NCI-H69 (cell line): ENCODE measurements around the gene TMEM95.

ENCODE experiments used
- DNase-seq: peaks from one replicate; lab custom pipeline; 2025; lab: John Stamatoyannopoulos, UW

The TMEM95 gene

GRCh38 chr17:7355053-7355452 is at the start of gene TMEM95:
TSS of gene TMEM95 (plus strand) at chr17:7355156. CDS start at chr17:7355205, 49 bp downstream.
- peak; percentile 25 for DNase-seq

GRCh38 chr17:7306911-7307685 is 47.9 kb upstream of the TMEM95 start, which contains the start of gene EIF5A:
TSS of gene EIF5A (plus strand) at chr17:7307628. CDS start at chr17:7309636, 2,008 bp downstream.
- DNase-seq = peak; percentile 98

DNA sequence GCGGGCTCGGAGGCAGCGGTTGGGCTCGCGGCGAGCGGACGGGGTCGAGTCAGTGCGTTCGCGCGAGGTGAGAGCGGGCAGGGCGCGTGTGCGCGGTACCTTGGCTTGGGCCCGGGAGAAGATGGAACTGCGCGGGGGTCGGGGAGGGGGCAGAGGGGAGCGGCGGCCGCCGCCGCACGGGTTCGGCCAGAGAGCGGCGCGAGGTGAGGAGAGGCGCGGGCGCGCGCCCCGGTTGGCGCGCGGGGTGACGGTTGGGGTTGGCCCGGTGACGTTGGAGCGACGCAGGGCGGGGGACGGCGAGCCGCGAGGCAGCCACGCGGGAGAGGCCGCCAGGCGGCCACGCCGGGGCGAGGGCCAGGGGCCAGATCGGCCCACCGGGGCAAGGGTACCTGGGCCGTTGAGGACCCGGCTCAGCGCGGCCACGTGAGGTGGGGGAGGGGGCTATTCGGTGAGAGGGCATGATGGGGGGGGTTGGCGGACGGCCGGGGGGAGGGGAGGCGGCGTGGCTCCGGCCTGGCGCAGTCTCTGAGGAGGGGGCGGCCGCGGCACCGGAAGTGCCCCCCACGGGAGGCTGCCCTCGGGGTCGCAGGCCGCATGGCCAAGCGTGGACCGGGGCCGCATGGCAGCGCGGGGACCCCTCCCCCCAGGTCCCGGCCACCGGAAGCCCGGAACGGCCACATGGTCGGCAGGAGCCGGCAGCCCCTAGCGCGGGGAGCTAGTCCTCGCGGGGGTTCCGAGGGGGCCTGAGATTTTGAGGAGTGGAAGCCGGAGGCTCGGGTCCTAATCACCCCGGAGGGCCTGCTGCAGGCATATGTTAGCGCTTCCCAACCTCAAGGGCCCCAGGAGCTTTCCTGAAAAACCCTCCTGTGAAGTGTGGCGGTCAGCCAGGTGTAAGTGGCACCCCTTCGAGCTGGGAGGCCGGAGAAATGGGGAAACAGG is 47.0 kb upstream of the TMEM95 start:
- peak; percentile 65 for DNase-seq

DNA sequence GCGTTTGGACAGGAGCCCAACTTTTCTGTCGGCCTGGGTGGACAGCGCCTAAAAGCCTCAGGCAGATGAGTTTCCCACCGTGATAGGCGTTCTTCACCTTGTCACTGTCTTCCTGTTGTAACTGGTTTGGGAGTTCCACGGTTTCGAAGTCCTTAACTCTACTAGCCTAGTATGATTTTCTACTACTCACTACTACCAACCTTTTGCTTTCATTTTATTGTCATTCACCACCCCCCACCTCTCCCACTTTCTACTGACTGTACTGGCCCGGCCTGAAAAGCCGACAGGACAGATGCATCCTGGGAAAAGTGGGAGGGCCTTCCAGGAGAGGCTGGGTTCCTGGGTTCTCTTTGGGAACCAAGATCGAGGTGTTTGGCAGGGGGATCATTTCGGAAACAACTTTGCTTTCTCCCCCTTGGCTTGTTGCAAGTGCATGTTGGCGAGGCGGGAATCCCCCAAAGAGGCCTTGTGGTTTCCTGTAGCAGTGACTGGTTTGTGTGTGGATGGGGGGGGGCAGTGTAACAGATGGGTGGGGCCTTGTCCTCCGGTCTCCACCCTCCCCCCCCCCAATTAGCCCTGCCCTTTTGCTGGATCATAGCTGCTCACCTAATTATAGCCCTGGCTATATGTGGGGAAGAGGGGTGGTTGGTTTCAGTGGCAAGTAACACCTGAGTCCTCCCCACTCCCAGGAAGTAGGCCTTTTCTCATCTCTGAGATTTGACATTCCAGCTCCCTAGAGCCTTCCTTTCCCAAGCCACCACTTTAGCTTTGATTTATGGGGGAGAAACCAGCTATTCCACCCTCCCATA is 46.1 kb upstream of the TMEM95 start:
- peak; percentile 80 for DNase-seq

GRCh38 chr17:7309628-7310027 is 45.3 kb upstream of the TMEM95 start:
- DNase-seq = no peak

GRCh38 chr17:7311110-7311705 is 43.7 kb upstream of the TMEM95 start:
- no peak for DNase-seq

DNA sequence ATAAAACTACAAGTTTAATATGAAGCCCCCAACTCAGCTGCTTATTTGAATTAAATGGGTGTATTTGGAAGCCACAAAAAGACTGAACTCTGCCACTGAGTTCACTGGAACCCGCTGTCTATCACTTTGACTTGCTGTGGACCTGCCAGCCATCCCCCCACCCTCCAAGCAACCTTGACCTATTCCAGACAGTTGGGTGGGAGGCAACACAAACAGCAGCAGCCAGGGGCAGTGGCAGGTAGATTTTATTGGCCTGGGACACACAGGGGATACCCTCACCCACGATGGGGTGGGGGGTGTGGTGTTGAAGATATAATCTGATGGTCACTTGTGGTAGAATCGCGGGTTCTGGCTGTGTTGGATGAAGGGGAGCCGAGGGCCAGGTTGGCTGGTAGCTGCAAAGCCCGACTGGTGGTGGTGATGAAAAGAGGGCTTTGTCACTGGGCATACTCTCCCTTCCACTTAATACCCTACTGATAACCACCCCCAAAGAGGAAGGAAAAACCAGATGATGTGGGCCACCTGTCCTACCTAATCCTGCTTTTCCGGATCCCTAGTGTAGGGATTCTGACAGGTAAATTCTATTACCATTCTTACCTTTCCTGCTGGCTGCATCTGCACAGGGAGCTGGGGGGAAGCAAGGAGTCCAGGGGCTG is 42.4 kb upstream of the TMEM95 start:
- no peak for DNase-seq

DNA sequence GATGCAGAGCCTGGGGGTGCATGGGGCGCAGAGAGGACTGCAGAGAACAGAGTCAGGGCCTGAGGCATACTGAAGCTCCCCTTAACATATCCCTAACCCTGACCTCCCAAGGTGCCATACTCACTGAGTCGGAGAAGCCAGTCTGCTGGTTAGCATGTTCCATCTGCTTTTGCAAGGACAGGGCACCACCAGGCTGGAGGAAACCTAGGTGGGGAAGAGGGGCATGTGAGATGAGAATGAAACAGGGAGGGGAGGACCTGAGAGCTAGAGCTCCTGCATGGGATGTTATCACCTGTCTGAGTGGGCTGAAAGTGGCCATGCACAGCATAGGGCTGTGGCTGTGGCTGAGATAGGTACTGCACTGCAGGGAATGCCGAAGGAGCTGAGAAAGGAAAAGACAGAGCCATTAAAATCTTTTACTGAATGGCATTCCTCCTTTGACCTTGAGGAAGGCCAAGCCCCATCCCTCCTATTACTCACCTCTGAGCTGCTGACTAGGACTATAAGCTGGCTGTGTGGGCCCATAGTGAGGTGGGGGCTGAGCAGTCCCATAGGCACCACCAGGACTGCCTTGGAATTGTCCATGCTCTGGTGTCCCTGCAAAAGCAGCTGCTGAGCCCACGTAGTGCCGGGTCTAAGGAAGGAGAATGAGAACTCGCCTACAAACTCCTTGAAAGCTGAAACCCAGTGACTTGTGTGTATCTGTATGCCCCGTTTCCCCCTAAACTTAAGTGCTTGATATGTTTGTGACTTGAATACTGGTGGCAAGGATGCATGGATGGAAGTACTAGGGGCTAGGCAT is 41.7 kb upstream of the TMEM95 start:
- no peak for DNase-seq

- DNase-seq = no peak
Observed at GRCh38 chr17:7313890-7314718, 40.9 kb upstream of the TMEM95 start.

DNA sequence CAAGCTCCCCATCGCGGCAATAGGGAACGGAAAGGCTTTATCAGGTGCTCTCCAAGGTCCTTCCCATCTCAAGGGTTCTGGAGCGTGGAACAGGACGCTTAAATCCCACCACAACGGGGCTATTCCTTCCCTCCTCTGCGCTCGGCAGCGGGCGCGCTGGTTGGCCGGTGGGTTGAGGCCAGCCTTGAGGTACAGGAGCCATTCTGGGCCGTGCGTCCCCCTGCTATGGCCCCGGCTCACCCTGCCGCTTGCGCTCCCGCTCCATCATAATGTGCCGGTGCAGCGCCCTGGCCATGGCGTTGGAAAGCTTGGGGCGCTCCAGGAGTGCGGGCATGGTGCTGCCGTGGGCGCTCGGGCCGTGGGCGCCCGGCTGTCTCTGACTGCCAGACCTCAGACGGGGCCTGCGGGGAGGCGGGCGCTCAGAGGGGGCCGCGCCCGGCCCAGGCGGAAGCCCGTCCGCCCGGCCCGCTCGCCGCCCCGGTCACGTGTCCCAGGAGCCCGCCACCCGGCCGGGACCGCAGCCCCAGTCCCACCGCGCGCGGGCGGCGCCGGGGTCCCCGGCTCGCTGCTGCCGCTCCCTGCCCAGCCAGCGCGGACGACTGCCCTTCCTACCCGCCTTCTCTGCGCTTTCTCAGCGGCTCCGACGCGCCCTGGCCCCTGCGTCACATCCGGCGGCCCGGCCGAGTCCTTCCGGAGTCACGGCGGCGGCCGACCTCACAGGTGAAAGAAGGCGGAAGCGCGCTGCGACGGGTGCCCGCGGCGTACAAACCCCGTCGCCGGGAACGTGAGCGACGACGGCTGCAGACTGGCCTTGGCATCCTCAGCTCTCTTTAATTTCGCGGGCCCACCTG is 40.0 kb upstream of the TMEM95 start, which contains the start of gene GPS2:
TSS of gene GPS2 (minus strand) at position 642 of the 851 bp plus-strand sequence. CDS start at position 334, 308 bp downstream.
- DNase-seq = peak; percentile 88

- DNase-seq = no peak
Observed at GRCh38 chr17:7315570-7316235, 39.3 kb upstream of the TMEM95 start.

DNA sequence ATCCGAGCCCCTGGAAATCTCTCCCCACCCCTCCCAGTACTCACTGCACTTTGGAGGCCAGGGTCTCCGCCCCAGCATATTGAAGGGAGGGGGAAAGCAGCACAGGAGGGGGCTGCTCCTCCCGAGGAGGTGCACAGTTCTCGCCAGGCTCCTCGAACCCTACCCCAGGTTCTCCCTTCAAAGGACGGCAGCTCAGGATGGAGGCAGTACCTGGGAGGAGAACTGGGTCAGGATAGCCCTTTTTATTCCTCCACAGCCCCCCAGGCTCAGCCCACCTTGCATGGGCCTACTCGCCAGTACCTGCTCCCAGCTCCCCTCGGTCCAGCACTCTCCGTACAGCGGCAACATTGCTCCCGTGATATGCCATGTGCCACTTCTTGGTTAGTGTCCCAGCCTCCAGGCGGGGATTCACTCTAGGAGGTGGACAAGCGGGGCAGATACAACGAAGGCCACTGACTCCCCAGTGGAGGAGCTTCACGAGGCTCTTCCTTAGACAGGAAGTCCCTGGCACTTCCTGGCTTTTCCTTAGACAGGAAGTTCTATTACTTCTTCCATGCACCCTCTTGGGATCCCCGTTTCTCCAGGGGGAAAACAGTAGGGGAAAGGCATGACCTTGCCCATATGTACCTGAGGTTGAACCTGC is 37.7 kb upstream of the TMEM95 start:
- DNase-seq = no peak

DNA sequence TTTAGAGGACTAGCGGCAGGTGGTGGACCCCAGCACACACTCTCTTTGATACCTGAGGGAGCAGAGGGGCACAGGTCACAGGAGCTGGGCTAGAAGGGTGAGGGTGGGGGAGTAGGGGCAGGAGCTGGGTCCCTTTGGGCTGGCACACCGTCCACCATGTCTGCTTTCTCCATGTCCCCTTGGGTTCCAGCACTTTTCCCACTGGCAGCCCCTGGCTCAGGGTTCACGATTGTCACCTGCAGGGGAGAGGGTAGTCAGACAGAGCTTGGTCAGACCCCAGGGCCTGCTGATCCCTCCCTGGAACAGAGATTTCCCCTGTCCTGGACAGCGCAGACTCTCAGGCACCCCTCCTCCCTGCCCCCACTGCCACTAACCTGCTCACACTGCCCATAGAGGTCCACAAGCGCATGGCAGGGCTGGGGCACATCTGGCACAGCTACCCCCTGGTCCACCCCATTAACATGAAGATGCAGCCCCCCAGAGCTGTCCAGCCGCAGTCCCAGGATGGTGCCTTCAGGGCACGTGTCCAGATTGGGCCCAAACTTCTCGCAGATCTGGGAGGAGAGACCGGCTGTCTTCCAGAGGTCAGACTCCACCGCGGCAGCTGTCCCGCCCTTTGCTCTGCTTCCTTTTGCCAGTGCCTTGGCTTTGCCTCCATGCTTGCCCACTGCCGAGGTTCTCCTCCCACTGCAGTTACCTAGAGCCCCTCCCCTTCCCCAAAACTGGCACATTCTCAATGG is 36.7 kb upstream of the TMEM95 start:
- no peak for DNase-seq

- DNase-seq = no peak
Observed at GRCh38 chr17:7321466-7321865, 33.5 kb upstream of the TMEM95 start.

- DNase-seq = no peak
Observed at GRCh38 chr17:7322520-7323194, 32.3 kb upstream of the TMEM95 start.
